SU-DHL-6 (cell line): Measurements from ENCODE around the gene RAD51B.

ENCODE experiments used
- H2AFZ ChIP-seq: fragments of 200-600 bp; sonication (generic); 2 replicates; pipeline ENCODE4 v1.6.1; 2014; ENCODE audit warnings: low read depth, mild to moderate bottlenecking, moderate library complexity, mixed read lengths, antibody characterized with exemption, low read length; ENCODE audit not compliant: severe bottlenecking
- H3F3A ChIP-seq: fragments of 200-600 bp; shearing (Covaris generic); 2 replicates; pipeline ENCODE4 v1.6.0; 2016; ENCODE audit warnings: antibody characterized with exemption, mild to moderate bottlenecking; ENCODE audit not compliant: insufficient read depth
- H3K27ac ChIP-seq: fragments of 200-600 bp; sonication (generic); 2 replicates; pipeline ENCODE4 v1.5.1; 2016; ENCODE audit warnings: low read depth, mild to moderate bottlenecking, low read length, moderate library complexity, mixed read lengths
- H3K27me3 ChIP-seq: fragments of 200-600 bp; sonication (generic), shearing (Covaris generic); 2 replicates; pipeline ENCODE4 v1.6.0; 2014; ENCODE audit warnings: mild to moderate bottlenecking, low read length
- H3K36me3 ChIP-seq: fragments of 200-600 bp; sonication (generic); 2 replicates; pipeline ENCODE4 v1.6.1; 2014; ENCODE audit warnings: mild to moderate bottlenecking, low read length, mixed read lengths
- H3K4me2 ChIP-seq: fragments of 300-600, 200-600 bp; shearing (Covaris generic), sonication (generic); 2 replicates; pipeline ENCODE4 v1.6.0; 2014; ENCODE audit warnings: low read length, low read depth, mild to moderate bottlenecking; ENCODE audit not compliant: poor library complexity, severe bottlenecking
- H3K4me3 ChIP-seq: fragments of 200-600 bp; sonication (generic); 2 replicates; pipeline ENCODE4 v1.5.1; 2014; ENCODE audit warnings: antibody characterized with exemption, low read length, mild to moderate bottlenecking, mixed read lengths; ENCODE audit not compliant: insufficient read depth, poor library complexity, severe bottlenecking
- H3K79me2 ChIP-seq: fragments of 200-600 bp; sonication (generic); 2 replicates; pipeline ENCODE4 v1.6.1; 2014; ENCODE audit warnings: mild to moderate bottlenecking, low read length, moderate library complexity; ENCODE audit not compliant: insufficient read depth
- H3K9ac ChIP-seq: fragments of 200-600 bp; sonication (generic); 2 replicates; pipeline ENCODE4 v1.7.0; 2014; ENCODE audit warnings: mild to moderate bottlenecking, low read length
- H3K9me2 ChIP-seq: fragments of 200-600 bp; sonication (generic); replicated peaks from 2 replicates; pipeline ENCODE4 v1.6.1; 2014; ENCODE audit warnings: low read length; ENCODE audit not compliant: insufficient read depth
- H3K9me3 ChIP-seq: fragments of 200-600 bp; sonication (generic); 2 replicates; pipeline ENCODE4 v1.6.1; 2014; ENCODE audit warnings: low read length, mixed read lengths; ENCODE audit not compliant: insufficient read depth
- H4K20me1 ChIP-seq: fragments of 200-600 bp; sonication (generic); 2 replicates; pipeline ENCODE4 v1.6.1; 2014; ENCODE audit warnings: low read depth, mild to moderate bottlenecking, antibody characterized with exemption, low read length, moderate library complexity, mixed read lengths
- EZH2phosphoT487 ChIP-seq: fragments of 200-600 bp; sonication (generic), shearing (Covaris generic); conservative IDR thresholded peaks from 2 replicates; pipeline ENCODE4 v1.6.1; 2018; ENCODE audit warnings: mild to moderate bottlenecking, antibody characterized with exemption, low read length, moderate library complexity, mixed read lengths
- TF ChIP-seq, protein P1 (sequence below): fragments of 200-600 bp; sonication (generic); IDR thresholded peaks from one replicate; pipeline ENCODE4 v1.5.1; 2017; ENCODE audit warnings: antibody characterized with exemption, mild to moderate bottlenecking, low read length, moderate library complexity; ENCODE audit not compliant: insufficient read depth, poor library complexity, severe bottlenecking

The RAD51B gene

DNA sequence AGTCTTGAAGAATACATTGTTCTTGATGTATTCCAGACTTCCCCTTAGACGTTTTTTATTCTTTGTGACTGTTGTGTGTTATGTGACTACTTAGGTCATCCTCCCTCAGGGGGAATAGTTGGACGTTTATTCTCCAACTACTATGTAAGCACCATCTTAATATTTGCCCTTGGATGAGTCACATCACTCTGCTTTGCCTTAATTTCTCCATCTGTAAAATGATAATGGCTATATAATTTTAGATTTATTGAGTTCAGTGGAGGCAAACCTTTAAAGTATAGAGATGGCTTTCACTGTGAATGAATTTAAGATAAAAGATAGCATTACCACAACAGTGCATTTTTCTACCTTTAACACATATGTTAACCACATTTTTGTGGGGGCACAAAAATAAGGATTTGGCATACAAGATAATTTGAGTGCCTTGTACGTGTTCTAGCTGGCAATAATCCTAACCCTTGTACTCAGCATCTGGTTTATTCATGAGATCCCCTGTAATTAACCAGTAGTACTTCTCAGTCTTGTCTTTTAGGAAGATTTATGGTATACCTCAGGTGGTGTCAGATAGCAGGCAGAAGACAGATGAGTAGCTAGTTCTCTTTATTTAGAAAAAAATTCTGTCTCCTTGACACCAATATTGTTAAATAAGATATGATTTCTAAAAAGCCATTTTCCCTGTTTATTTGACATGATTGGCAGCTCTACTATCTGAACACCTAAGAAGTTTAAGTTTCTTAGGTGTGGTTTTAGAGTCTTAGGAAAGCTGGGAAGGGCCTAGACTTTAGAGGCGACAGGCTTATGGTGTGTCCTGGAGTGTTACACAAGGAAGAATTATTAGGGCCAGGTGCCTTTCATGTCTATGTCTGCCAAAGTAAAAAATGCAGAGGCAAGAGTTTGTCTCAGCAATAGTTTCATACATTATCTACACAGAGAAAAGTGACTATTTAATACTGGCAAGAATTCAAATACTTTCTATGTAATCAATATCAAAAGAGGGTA lies 152.3 kb downstream of the RAD51B start:
- Histone ChIP-seq H4K20me1 (no peaks in the 10 kb centered on the region), H2AFZ (no peak overlapping the region), H3K9ac (no peak overlapping the region), H3K79me2 (no peaks in the 10 kb centered on the region), H3F3A (no peaks in the 10 kb centered on the region), H3K27ac (no peak overlapping the region), H3K27me3 (no peaks in the 10 kb centered on the region), H3K4me2 (no peak overlapping the region), H3K36me3 (no peaks in the 10 kb centered on the region), H3K9me2 (no peaks in the 10 kb centered on the region), H3K4me3 (no peak overlapping the region), H3K9me3 (no peaks in the 10 kb centered on the region)
- TF ChIP-seq, protein P1, sequence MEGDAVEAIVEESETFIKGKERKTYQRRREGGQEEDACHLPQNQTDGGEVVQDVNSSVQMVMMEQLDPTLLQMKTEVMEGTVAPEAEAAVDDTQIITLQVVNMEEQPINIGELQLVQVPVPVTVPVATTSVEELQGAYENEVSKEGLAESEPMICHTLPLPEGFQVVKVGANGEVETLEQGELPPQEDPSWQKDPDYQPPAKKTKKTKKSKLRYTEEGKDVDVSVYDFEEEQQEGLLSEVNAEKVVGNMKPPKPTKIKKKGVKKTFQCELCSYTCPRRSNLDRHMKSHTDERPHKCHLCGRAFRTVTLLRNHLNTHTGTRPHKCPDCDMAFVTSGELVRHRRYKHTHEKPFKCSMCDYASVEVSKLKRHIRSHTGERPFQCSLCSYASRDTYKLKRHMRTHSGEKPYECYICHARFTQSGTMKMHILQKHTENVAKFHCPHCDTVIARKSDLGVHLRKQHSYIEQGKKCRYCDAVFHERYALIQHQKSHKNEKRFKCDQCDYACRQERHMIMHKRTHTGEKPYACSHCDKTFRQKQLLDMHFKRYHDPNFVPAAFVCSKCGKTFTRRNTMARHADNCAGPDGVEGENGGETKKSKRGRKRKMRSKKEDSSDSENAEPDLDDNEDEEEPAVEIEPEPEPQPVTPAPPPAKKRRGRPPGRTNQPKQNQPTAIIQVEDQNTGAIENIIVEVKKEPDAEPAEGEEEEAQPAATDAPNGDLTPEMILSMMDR, result no peak
- no peak for TF ChIP-seq EZH2phosphoT487

DNA sequence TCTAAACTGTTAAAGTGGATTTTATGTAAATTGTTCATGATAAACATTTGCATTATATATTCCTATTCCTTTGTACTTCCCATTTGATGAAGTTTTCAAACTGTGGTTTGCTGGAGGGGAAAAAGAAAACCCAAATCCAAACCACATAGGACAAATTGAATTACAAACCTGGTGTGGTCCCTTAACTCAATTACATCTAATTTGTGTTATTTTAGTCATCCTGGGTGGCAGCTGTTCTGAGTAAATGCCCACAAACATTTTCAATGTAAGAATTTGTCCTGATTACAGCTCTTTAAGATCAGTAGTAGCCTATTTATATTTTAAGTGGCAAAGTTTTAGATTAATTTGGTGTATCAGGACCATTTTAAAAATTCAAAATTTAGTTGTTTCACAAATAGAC lies 153.9 kb downstream of the RAD51B start:
- Histone ChIP-seq H4K20me1 (no peaks in the 10 kb centered on the region), H3K4me2 (no peak overlapping the region), H3F3A (no peaks in the 10 kb centered on the region), H3K9me2 (no peaks in the 10 kb centered on the region), H2AFZ (no peak overlapping the region), H3K4me3 (no peak overlapping the region), H3K9me3 (no peaks in the 10 kb centered on the region), H3K27ac (no peak overlapping the region), H3K9ac (no peak overlapping the region), H3K79me2 (no peaks in the 10 kb centered on the region), H3K27me3 (no peaks in the 10 kb centered on the region), H3K36me3 (no peaks in the 10 kb centered on the region)
- TF ChIP-seq, protein P1, result no peak
- no peak for TF ChIP-seq EZH2phosphoT487

DNA sequence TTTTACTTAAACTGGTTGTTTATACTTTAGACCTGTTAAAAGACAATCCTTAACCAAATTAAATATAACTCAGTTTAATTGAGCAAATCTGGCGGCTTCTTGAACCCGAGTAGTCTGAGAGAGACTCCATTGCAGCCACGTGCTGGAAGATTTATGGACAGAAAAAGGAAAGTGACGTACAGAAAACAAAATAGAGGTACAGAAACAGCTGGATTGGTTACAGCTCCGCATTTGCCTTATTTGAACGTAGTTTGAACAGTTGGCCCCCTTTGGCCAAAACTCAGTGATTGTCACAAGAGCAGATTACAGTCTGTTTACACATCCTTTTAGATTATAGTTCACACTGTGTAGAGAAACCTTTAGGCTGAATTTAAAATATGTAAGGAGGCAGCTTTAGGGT lies 155.9 kb downstream of the RAD51B start:
- Histone ChIP-seq H3K36me3 (no peaks in the 10 kb centered on the region), H3K9me3 (no peaks in the 10 kb centered on the region), H3K79me2 (no peaks in the 10 kb centered on the region), H2AFZ (no peak overlapping the region), H4K20me1 (no peaks in the 10 kb centered on the region), H3K27ac (no peak overlapping the region), H3K4me3 (no peak overlapping the region), H3F3A (no peaks in the 10 kb centered on the region), H3K4me2 (no peak overlapping the region), H3K9me2 (no peaks in the 10 kb centered on the region), H3K9ac (no peak overlapping the region), H3K27me3 (no peaks in the 10 kb centered on the region)
- TF ChIP-seq, protein P1, result no peak
- TF ChIP-seq EZH2phosphoT487, result no peak
